Measurements from ENCODE around the gene EDN1.
"Not testable (repeated sequence)": the region's sequence is repeated elsewhere in the genome, so short reads cannot be mapped to it uniquely, and the experiment has no call there.

The EDN1 gene

GRCh38 chr6:12313306-12313991 is 23.3 kb downstream of the EDN1 start:
- no peak overlapping the region for H3K4me3 ChIP-seq (ENCODE audit: low read length in 2 of 2)
- no peak overlapping the region for H3K9ac ChIP-seq (ENCODE audit: low read length in 2 of 2)
- H3K36me3 ChIP-seq (ENCODE audit: control insufficient read depth in 2 of 2, insufficient read depth in 2 of 2, low read length in 2 of 2): no peaks in the 10 kb centered on the region
- peaks cover 0 to 2% of the 10 kb centered on the region in 2 donors for H3K9me3 ChIP-seq (ENCODE audit: control insufficient read depth in 2 of 2, low read length in 2 of 2)
- H3K27ac ChIP-seq (ENCODE audit: low read length): no peak overlapping the region
- peaks cover 6% of the 10 kb centered on the region for H3K4me1 ChIP-seq (ENCODE audit: control insufficient read depth, insufficient read depth, low read length)
- no peaks in the 10 kb centered on the region for H3K27me3 ChIP-seq (ENCODE audit: control insufficient read depth in 1 of 2, insufficient read depth in 2 of 2, low read length in 2 of 2)

GRCh38 chr6:12313992-12314589 is 23.9 kb downstream of the EDN1 start:
- Histone ChIP-seq H3K9ac (ENCODE audit: low read length in 2 of 2) (no peak overlapping the region), H3K27ac (ENCODE audit: low read length) (no peak overlapping the region), H3K4me1 (ENCODE audit: control insufficient read depth, insufficient read depth, low read length) (peaks cover 6% of the 10 kb centered on the region), H3K9me3 (ENCODE audit: control insufficient read depth in 2 of 2, low read length in 2 of 2) (peaks cover 2 to 6% of the 10 kb centered on the region in 2 donors), H3K4me3 (ENCODE audit: low read length in 2 of 2) (no peak overlapping the region), H3K36me3 (ENCODE audit: control insufficient read depth in 2 of 2, insufficient read depth in 2 of 2, low read length in 2 of 2) (no peaks in the 10 kb centered on the region), H3K27me3 (ENCODE audit: control insufficient read depth in 1 of 2, insufficient read depth in 2 of 2, low read length in 2 of 2) (no peaks in the 10 kb centered on the region)

GRCh38 chr6:12314751-12315150 is 24.6 kb downstream of the EDN1 start:
- no peak overlapping the region for H3K4me3 ChIP-seq (ENCODE audit: low read length in 2 of 2)
- no peak overlapping the region for H3K9ac ChIP-seq (ENCODE audit: low read length in 2 of 2)
- H3K27me3 ChIP-seq (ENCODE audit: control insufficient read depth in 1 of 2, insufficient read depth in 2 of 2, low read length in 2 of 2): no peaks in the 10 kb centered on the region
- no peak overlapping the region for H3K27ac ChIP-seq (ENCODE audit: low read length)
- H3K36me3 ChIP-seq (ENCODE audit: control insufficient read depth in 2 of 2, insufficient read depth in 2 of 2, low read length in 2 of 2): no peaks in the 10 kb centered on the region
- H3K9me3 ChIP-seq (ENCODE audit: control insufficient read depth in 2 of 2, low read length in 2 of 2): peaks cover 2 to 6% of the 10 kb centered on the region in 2 donors
- H3K4me1 ChIP-seq (ENCODE audit: control insufficient read depth, insufficient read depth, low read length): peaks cover 6% of the 10 kb centered on the region

DNA sequence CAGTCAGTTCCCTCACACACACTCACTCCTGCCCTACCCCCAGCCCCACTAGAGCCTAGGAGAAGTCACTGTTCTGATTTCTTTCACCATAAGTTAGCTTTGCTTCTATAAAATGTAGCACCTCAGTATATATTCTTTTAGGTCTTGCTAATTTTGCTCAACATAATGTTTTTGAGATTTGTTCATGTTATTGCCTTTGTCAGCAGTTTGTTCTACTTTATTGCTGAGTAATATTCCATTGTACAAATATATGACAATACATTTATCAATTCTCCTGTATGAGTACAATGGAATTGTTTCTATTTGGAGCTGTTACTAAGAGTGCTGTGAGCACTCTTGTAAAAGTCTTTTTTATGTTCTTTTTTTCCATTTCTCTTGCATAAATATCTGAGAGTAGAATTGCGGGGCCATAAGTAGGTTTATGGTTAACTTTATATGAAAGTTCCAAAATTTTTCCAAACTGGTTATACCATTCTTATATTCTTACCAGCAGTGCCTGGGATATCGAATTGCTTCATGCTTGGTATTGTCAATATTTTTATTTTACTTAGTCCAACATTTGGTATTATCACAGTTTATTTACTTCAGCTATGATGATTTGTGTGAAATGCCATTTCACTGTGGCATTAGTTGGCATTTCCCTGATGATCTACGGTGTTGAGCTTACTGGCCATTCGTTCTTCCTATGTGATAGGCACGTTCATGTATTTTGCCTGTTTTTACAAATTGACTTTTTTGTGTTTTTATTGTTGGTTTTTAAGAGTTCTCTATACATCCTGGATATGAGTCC is 25.3 kb downstream of the EDN1 start:
- Histone ChIP-seq H3K9me3 (ENCODE audit: control insufficient read depth in 2 of 2, low read length in 2 of 2) (peaks cover 2 to 6% of the 10 kb centered on the region in 2 donors), H3K9ac (ENCODE audit: low read length in 2 of 2) (no peak overlapping the region), H3K4me3 (ENCODE audit: low read length in 2 of 2) (no peak overlapping the region), H3K4me1 (ENCODE audit: control insufficient read depth, insufficient read depth, low read length) (peaks cover 6% of the 10 kb centered on the region), H3K27ac (ENCODE audit: low read length) (no peak overlapping the region), H3K27me3 (ENCODE audit: control insufficient read depth in 1 of 2, insufficient read depth in 2 of 2, low read length in 2 of 2) (no peaks in the 10 kb centered on the region), H3K36me3 (ENCODE audit: control insufficient read depth in 2 of 2, insufficient read depth in 2 of 2, low read length in 2 of 2) (no peaks in the 10 kb centered on the region)

DNA sequence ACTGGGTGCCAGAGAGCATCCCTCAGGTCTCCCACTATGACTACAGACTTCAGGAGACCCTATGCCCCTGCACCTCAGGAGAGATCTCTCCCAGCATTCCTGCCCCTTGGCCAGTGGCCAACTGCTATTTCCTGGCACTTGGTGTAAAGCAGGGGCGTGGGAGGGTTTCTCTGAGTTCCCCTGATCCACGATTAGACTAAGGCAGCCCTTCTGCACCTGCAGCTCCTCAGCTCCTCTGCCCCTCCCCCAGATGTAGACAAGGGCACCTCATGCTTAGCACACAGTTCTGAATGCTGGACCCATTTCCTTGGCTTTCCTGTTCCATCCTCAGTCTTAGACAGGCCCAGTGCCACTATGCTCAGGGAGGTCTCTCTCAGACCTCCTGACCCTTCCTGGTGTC is 28.6 kb downstream of the EDN1 start:
- H3K27ac ChIP-seq (ENCODE audit: low read length): no peak overlapping the region
- peaks cover 2 to 6% of the 10 kb centered on the region in 2 donors for H3K9me3 ChIP-seq (ENCODE audit: control insufficient read depth in 2 of 2, low read length in 2 of 2)
- H3K4me1 ChIP-seq (ENCODE audit: control insufficient read depth, insufficient read depth, low read length): peaks cover 6% of the 10 kb centered on the region
- H3K27me3 ChIP-seq (ENCODE audit: control insufficient read depth in 1 of 2, insufficient read depth in 2 of 2, low read length in 2 of 2): no peaks in the 10 kb centered on the region
- no peaks in the 10 kb centered on the region for H3K36me3 ChIP-seq (ENCODE audit: control insufficient read depth in 2 of 2, insufficient read depth in 2 of 2, low read length in 2 of 2)
- no peak overlapping the region for H3K4me3 ChIP-seq (ENCODE audit: low read length in 2 of 2)
- H3K9ac ChIP-seq (ENCODE audit: low read length in 2 of 2): no peak overlapping the region

DNA sequence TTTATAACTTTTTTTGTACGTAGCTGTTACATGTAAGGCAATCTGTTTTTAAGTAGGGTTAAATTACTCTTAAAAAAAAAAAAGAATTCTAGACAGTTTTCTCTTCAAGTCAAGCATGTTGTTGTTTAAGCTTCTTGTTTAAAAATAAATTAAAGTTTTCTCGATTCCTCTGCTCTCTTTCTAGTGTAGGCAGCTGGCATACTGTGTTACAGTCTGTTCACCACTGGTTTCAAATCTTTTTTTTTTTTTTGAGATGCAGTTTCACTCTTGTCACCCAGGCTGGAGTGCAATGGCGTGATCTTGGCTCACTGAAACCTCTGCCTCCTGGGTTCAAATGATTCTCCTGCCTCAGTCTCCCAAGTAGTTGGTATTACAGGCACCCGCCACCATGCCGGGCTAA is 29.9 kb downstream of the EDN1 start:
- not testable (repeated sequence) for H3K4me1 ChIP-seq (ENCODE audit: control insufficient read depth, insufficient read depth, low read length); H3K36me3 ChIP-seq (ENCODE audit: control insufficient read depth in 2 of 2, insufficient read depth in 2 of 2, low read length in 2 of 2); H3K9ac ChIP-seq (ENCODE audit: low read length in 2 of 2); H3K9me3 ChIP-seq (ENCODE audit: control insufficient read depth in 2 of 2, low read length in 2 of 2); H3K27ac ChIP-seq (ENCODE audit: low read length); H3K27me3 ChIP-seq (ENCODE audit: control insufficient read depth in 1 of 2, insufficient read depth in 2 of 2, low read length in 2 of 2); H3K4me3 ChIP-seq (ENCODE audit: low read length in 2 of 2)

- no peak overlapping the region for H3K9ac ChIP-seq (ENCODE audit: low read length in 2 of 2)
- no peaks in the 10 kb centered on the region for H3K4me1 ChIP-seq (ENCODE audit: control insufficient read depth, insufficient read depth, low read length)
- no peak overlapping the region for H3K27ac ChIP-seq (ENCODE audit: low read length)
- no peaks in the 10 kb centered on the region for H3K27me3 ChIP-seq (ENCODE audit: control insufficient read depth in 1 of 2, insufficient read depth in 2 of 2, low read length in 2 of 2)
- no peak overlapping the region for H3K4me3 ChIP-seq (ENCODE audit: low read length in 2 of 2)
- no peaks in the 10 kb centered on the region for H3K9me3 ChIP-seq (ENCODE audit: control insufficient read depth in 2 of 2, low read length in 2 of 2)
- no peaks in the 10 kb centered on the region for H3K36me3 ChIP-seq (ENCODE audit: control insufficient read depth in 2 of 2, insufficient read depth in 2 of 2, low read length in 2 of 2)
These were observed 33.9 kb downstream of the EDN1 start for GRCh38 chr6:12324099-12324498.

DNA sequence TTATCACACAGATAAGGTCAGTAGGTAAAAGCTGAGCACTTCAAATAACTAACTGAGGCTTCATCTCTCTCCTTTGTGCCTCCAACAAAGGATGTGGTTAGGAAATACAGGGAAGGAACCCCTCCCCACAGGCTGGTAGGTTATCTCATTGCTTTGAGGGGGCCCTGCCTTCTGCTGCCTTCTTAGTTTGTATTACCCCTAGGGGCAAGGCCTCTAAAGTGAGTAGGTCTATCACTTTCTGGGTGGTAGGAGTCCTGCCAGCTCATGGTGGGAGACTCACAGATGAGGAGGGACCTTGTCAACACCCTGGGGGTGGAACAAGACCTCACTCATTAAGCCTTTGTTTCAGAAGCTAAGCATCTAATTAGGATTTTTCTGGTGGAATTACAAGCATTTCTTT is 34.6 kb downstream of the EDN1 start:
- no peaks in the 10 kb centered on the region for H3K4me1 ChIP-seq (ENCODE audit: control insufficient read depth, insufficient read depth, low read length)
- H3K36me3 ChIP-seq (ENCODE audit: control insufficient read depth in 2 of 2, insufficient read depth in 2 of 2, low read length in 2 of 2): no peaks in the 10 kb centered on the region
- no peak overlapping the region for H3K4me3 ChIP-seq (ENCODE audit: low read length in 2 of 2)
- H3K27ac ChIP-seq (ENCODE audit: low read length): no peak overlapping the region
- H3K9me3 ChIP-seq (ENCODE audit: control insufficient read depth in 2 of 2, low read length in 2 of 2): no peaks in the 10 kb centered on the region
- H3K9ac ChIP-seq (ENCODE audit: low read length in 2 of 2): no peak overlapping the region
- no peaks in the 10 kb centered on the region for H3K27me3 ChIP-seq (ENCODE audit: control insufficient read depth in 1 of 2, insufficient read depth in 2 of 2, low read length in 2 of 2)

- no peaks in the 10 kb centered on the region for H3K9me3 ChIP-seq (ENCODE audit: control insufficient read depth in 2 of 2, low read length in 2 of 2)
- no peak overlapping the region for H3K9ac ChIP-seq (ENCODE audit: low read length in 2 of 2)
- no peaks in the 10 kb centered on the region for H3K27me3 ChIP-seq (ENCODE audit: control insufficient read depth in 1 of 2, insufficient read depth in 2 of 2, low read length in 2 of 2)
- H3K36me3 ChIP-seq (ENCODE audit: control insufficient read depth in 2 of 2, insufficient read depth in 2 of 2, low read length in 2 of 2): no peaks in the 10 kb centered on the region
- H3K4me1 ChIP-seq (ENCODE audit: control insufficient read depth, insufficient read depth, low read length): no peaks in the 10 kb centered on the region
- no peak overlapping the region for H3K27ac ChIP-seq (ENCODE audit: low read length)
- H3K4me3 ChIP-seq (ENCODE audit: low read length in 2 of 2): no peak overlapping the region
These were observed 35.7 kb downstream of the EDN1 start for GRCh38 chr6:12325872-12326271.

- no peak overlapping the region for H3K27ac ChIP-seq (ENCODE audit: low read length)
- no peak overlapping the region for H3K9ac ChIP-seq (ENCODE audit: low read length in 2 of 2)
- H3K4me1 ChIP-seq (ENCODE audit: control insufficient read depth, insufficient read depth, low read length): peaks cover 14% of the 10 kb centered on the region
- H3K36me3 ChIP-seq (ENCODE audit: control insufficient read depth in 2 of 2, insufficient read depth in 2 of 2, low read length in 2 of 2): no peaks in the 10 kb centered on the region
- H3K27me3 ChIP-seq (ENCODE audit: control insufficient read depth in 1 of 2, insufficient read depth in 2 of 2, low read length in 2 of 2): no peaks in the 10 kb centered on the region
- H3K4me3 ChIP-seq (ENCODE audit: low read length in 2 of 2): no peak overlapping the region
- H3K9me3 ChIP-seq (ENCODE audit: control insufficient read depth in 2 of 2, low read length in 2 of 2): no peaks in the 10 kb centered on the region
These were observed 37.2 kb downstream of the EDN1 start for GRCh38 chr6:12327391-12327790.

- Histone ChIP-seq H3K9me3 (ENCODE audit: control insufficient read depth in 2 of 2, low read length in 2 of 2) (no peaks in the 10 kb centered on the region), H3K4me1 (ENCODE audit: control insufficient read depth, insufficient read depth, low read length) (peaks cover 14% of the 10 kb centered on the region), H3K4me3 (ENCODE audit: low read length in 2 of 2) (no peak overlapping the region), H3K36me3 (ENCODE audit: control insufficient read depth in 2 of 2, insufficient read depth in 2 of 2, low read length in 2 of 2) (no peaks in the 10 kb centered on the region), H3K9ac (ENCODE audit: low read length in 2 of 2) (no peak overlapping the region), H3K27me3 (ENCODE audit: control insufficient read depth in 1 of 2, insufficient read depth in 2 of 2, low read length in 2 of 2) (no peaks in the 10 kb centered on the region), H3K27ac (ENCODE audit: low read length) (no peak overlapping the region)
These were observed 37.8 kb downstream of the EDN1 start for GRCh38 chr6:12327988-12328387.
